Activated CD4-positive, alpha-beta T cell treated with anti-CD3 and anti-CD28 coated beads for 36 hours (primary cell): ENCODE data around the gene RNLS. TPM values are rescaled to one million over a fixed set of nuclear protein-coding genes. Genes with fewer than 3 reads are reported as not detected.

Source experiments
- ATAC-seq: fragments of 200-7000 bp; cut with Tn5 transposase; one replicate; pipeline ENCODE4 v1.10.0; 2021; ENCODE audit warnings: mild to moderate bottlenecking, moderate library complexity
- CTCF ChIA-PET: fragments of 350-600 bp; sonication (Branson Sonifier 250); formaldehyde crosslinking; loops from one replicate; lab custom pipeline; 2021; ENCODE audit warnings: antibody characterized with exemption; lab: Charles Lee
- POLR2A ChIA-PET: fragments of 350-600 bp; sonication (Branson Sonifier 250); formaldehyde crosslinking; loops from one replicate; lab custom pipeline; 2021; ENCODE audit warnings: antibody characterized with exemption, inconsistent platforms; lab: Charles Lee
- DNase-seq: peaks from one replicate; pipeline ENCODE4 v3.0.0-alpha.2; 2020
- H3K27ac Mint-ChIP-seq: one replicate; pipeline ENCODE4 v1.8.0; 2021; ENCODE audit warnings: mixed read lengths
- H3K27me3 Mint-ChIP-seq: one replicate; pipeline ENCODE4 v1.8.0; 2021; ENCODE audit warnings: mixed read lengths
- H3K36me3 Mint-ChIP-seq: one replicate; pipeline ENCODE4 v1.8.0; 2021; ENCODE audit warnings: low read depth, mixed read lengths
- H3K4me1 Mint-ChIP-seq: one replicate; pipeline ENCODE4 v1.8.0; 2021; ENCODE audit warnings: mixed read lengths
- H3K4me3 Mint-ChIP-seq: one replicate; pipeline ENCODE4 v1.8.0; 2021; ENCODE audit warnings: mild to moderate bottlenecking, moderate library complexity, mixed read lengths
- H3K9me3 Mint-ChIP-seq: one replicate; pipeline ENCODE4 v1.8.0; 2021; ENCODE audit warnings: low read depth, mixed read lengths
- intact Hi-C, 2 experiments: fragments of 100-400 bp; cut with DNase I in 1 of 2; cut with micrococcal nuclease in 1 of 2; formaldehyde crosslinking; loops; one replicate each; pipeline versions ENCODE4 v1.14.2 to v1.15.1; 2022 to 2024; cut with DNase I, micrococcal nuclease
- total RNA-seq, 2 experiments: library from RNA; stranded (reverse); gene quantifications; one replicate each; pipeline ENCODE4 v1.2.3, GENCODE V29; 2021

RNLS gene
- total RNA-seq, 2 experiments from 2014 or later = 4.3 to 4.4 TPM

GRCh38 chr10:88473989-88474883 lies 108.9 kb downstream of the RNLS start:
- no peak overlapping the region for H3K4me3 Mint-ChIP-seq
- no peaks in the 10 kb centered on the region for H3K36me3 Mint-ChIP-seq
- no peak overlapping the region for H3K27ac Mint-ChIP-seq
- ChIA-PET POLR2A (no interaction called here), CTCF (no interaction called here)
- H3K9me3 Mint-ChIP-seq = no peaks in the 10 kb centered on the region
- ATAC-seq (no peak), DNase-seq (no peak)
- H3K4me1 Mint-ChIP-seq = no peaks in the 10 kb centered on the region
- intact Hi-C loops = no loop called here
- H3K27me3 Mint-ChIP-seq = no peaks in the 10 kb centered on the region

GRCh38 chr10:88472540-88472939 lies 110.6 kb downstream of the RNLS start:
- Mint-ChIP-seq H3K27ac (no peak overlapping the region), H3K4me3 (no peak overlapping the region), H3K36me3 (no peaks in the 10 kb centered on the region), H3K27me3 (no peaks in the 10 kb centered on the region), H3K9me3 (no peaks in the 10 kb centered on the region), H3K4me1 (no peaks in the 10 kb centered on the region)
- intact Hi-C loops = no loop called here
- ATAC-seq (no peak), DNase-seq (no peak)
- CTCF ChIA-PET = no interaction called here
- POLR2A ChIA-PET = no interaction called here

GRCh38 chr10:88471899-88472298 lies 111.2 kb downstream of the RNLS start:
- H3K36me3 Mint-ChIP-seq = no peaks in the 10 kb centered on the region
- H3K9me3 Mint-ChIP-seq = no peaks in the 10 kb centered on the region
- H3K4me1 Mint-ChIP-seq = no peaks in the 10 kb centered on the region
- H3K27ac Mint-ChIP-seq = no peak overlapping the region
- POLR2A ChIA-PET = no interaction called here
- ATAC-seq (no peak), DNase-seq (no peak)
- no peaks in the 10 kb centered on the region for H3K27me3 Mint-ChIP-seq
- intact Hi-C loops = no loop called here
- H3K4me3 Mint-ChIP-seq = no peak overlapping the region
- CTCF ChIA-PET = interaction anchor here (0.6 kb wide), 1 partner anchor 100 kb away, joined by 3 read pairs; no protein-coding TSS in a partner anchor

GRCh38 chr10:88467835-88468485 lies 115.2 kb downstream of the RNLS start:
- no peak overlapping the region for H3K4me3 Mint-ChIP-seq
- CTCF ChIA-PET = no interaction called here
- intact Hi-C loops = no loop called here

GRCh38 chr10:88466786-88467185 lies 116.3 kb downstream of the RNLS start:
- POLR2A ChIA-PET = no interaction called here
- Mint-ChIP-seq H3K27ac (no peak overlapping the region), H3K4me1 (no peaks in the 10 kb centered on the region), H3K4me3 (no peak overlapping the region), H3K9me3 (no peaks in the 10 kb centered on the region), H3K27me3 (no peaks in the 10 kb centered on the region), H3K36me3 (no peaks in the 10 kb centered on the region)
- CTCF ChIA-PET = interaction anchor here (1.0 kb wide), 1 partner anchor 30 kb away, joined by 3 read pairs; no protein-coding TSS in a partner anchor
- no peak for ATAC-seq
- intact Hi-C loops = no loop called here
- no peak for DNase-seq

More at GRCh38 chr10:88467835-88468485, 115.2 kb downstream of the RNLS start:
- DNase-seq (no peak), ATAC-seq (no peak)
- no peaks in the 10 kb centered on the region for H3K27me3 Mint-ChIP-seq
- POLR2A ChIA-PET = no interaction called here
- H3K4me1 Mint-ChIP-seq = no peaks in the 10 kb centered on the region
- H3K9me3 Mint-ChIP-seq = no peaks in the 10 kb centered on the region
- H3K27ac Mint-ChIP-seq = no peak overlapping the region
- no peaks in the 10 kb centered on the region for H3K36me3 Mint-ChIP-seq

DNA sequence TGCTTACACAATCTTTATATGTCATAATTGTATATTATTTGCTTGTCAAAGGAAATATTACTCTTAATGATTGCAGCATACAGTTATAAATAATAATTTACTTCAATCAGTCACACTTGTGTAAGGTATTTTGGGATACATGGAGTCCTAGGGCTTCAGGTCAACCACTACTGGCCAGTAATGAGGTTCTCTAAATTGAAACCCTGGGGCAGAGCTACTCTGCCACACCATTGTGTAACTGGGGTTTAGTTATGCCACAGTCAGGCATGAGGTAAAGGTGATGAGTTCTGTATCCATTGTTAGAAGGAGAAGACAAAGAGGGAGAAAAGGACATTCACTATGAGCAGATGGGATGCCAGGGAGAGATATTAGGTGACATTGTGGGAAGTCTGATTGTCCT lies 117.4 kb downstream of the RNLS start:
- no peak for ATAC-seq

DNA sequence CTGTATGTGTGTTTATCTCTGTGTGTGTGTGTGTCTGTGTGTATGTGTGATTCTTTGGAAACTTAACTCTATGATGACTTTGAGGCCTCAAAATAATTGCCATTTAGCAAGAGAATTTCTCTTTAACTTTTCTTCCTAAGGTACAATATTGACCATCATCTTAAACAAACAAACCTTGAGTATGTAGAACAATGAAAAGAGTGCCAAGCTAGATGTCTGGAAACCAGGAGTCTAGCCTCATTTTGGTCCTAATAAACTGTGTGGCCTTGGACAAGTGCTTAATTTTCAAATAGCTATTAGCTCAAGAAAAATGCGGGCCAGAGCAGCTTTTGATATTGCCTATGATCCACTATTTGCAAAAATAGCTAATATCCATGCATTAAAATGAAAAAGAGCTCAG lies 119.3 kb downstream of the RNLS start:
- H3K27ac Mint-ChIP-seq = no peak overlapping the region
- H3K27me3 Mint-ChIP-seq = no peaks in the 10 kb centered on the region
- ChIA-PET POLR2A (no interaction called here), CTCF (no interaction called here)
- intact Hi-C loops = no loop called here
- no peak overlapping the region for H3K4me3 Mint-ChIP-seq
- no peaks in the 10 kb centered on the region for H3K36me3 Mint-ChIP-seq
- no peaks in the 10 kb centered on the region for H3K4me1 Mint-ChIP-seq
- no peaks in the 10 kb centered on the region for H3K9me3 Mint-ChIP-seq
- DNase-seq (no peak), ATAC-seq (no peak)

More for the DNA sequence above, 117.4 kb downstream of the RNLS start:
- CTCF ChIA-PET = no interaction called here
- Mint-ChIP-seq H3K27ac (no peak overlapping the region), H3K4me1 (no peaks in the 10 kb centered on the region), H3K36me3 (no peaks in the 10 kb centered on the region), H3K27me3 (no peaks in the 10 kb centered on the region), H3K9me3 (no peaks in the 10 kb centered on the region), H3K4me3 (no peak overlapping the region)
- no peak for DNase-seq
- POLR2A ChIA-PET = interaction anchor here (0.5 kb wide), 1 partner anchor 38 kb away, joined by 4 read pairs; no protein-coding TSS in a partner anchor
- intact Hi-C loops = no loop called here

- intact Hi-C loops = no loop called here
- Mint-ChIP-seq H3K36me3 (no peaks in the 10 kb centered on the region), H3K4me1 (no peaks in the 10 kb centered on the region), H3K9me3 (no peaks in the 10 kb centered on the region), H3K27me3 (no peaks in the 10 kb centered on the region), H3K27ac (no peak overlapping the region), H3K4me3 (no peak overlapping the region)
- ChIA-PET CTCF (no interaction called here), POLR2A (no interaction called here)
- ATAC-seq = no peak
- DNase-seq = no peak
Measured at GRCh38 chr10:88461426-88461825, 121.7 kb downstream of the RNLS start.

DNA sequence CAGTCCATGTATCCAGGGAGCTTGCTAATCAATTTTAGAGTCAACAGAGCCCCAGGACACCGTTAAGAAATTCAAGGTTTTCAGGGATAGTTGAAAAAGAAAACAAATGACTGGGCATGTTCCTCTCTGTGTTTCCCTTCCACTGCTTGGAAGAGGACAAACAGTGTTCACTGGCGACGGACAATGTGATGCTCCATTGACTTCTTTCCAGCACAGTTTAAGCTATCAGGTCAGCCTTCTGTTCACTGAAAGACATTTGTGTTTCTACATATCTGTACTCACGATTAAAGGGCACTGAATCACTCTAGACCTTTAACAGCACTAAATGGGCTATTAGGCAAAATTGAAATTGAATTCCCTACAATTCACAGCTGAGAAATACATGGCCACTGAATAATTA lies 123.6 kb downstream of the RNLS start:
- no peak overlapping the region for H3K4me3 Mint-ChIP-seq
- no peak for ATAC-seq
- ChIA-PET POLR2A (no interaction called here), CTCF (interaction anchor here (0.6 to 0.7 kb wide), 2 partner anchors 254 to 731 kb away, joined by 3 to 4 read pairs; no protein-coding TSS in a partner anchor)
- no peak for DNase-seq
- no peaks in the 10 kb centered on the region for H3K4me1 Mint-ChIP-seq
- H3K9me3 Mint-ChIP-seq = no peaks in the 10 kb centered on the region
- H3K36me3 Mint-ChIP-seq = no peaks in the 10 kb centered on the region
- H3K27ac Mint-ChIP-seq = no peak overlapping the region
- intact Hi-C loops = no loop called here
- H3K27me3 Mint-ChIP-seq = no peaks in the 10 kb centered on the region

- Mint-ChIP-seq H3K27ac (no peak overlapping the region), H3K4me3 (no peak overlapping the region), H3K36me3 (no peaks in the 10 kb centered on the region), H3K27me3 (no peaks in the 10 kb centered on the region), H3K4me1 (no peaks in the 10 kb centered on the region), H3K9me3 (no peaks in the 10 kb centered on the region)
- no peak for ATAC-seq
- ChIA-PET POLR2A (no interaction called here), CTCF (no interaction called here)
- DNase-seq = no peak
- intact Hi-C loops = no loop called here
Measured at GRCh38 chr10:88458209-88458608, 124.9 kb downstream of the RNLS start.

DNA sequence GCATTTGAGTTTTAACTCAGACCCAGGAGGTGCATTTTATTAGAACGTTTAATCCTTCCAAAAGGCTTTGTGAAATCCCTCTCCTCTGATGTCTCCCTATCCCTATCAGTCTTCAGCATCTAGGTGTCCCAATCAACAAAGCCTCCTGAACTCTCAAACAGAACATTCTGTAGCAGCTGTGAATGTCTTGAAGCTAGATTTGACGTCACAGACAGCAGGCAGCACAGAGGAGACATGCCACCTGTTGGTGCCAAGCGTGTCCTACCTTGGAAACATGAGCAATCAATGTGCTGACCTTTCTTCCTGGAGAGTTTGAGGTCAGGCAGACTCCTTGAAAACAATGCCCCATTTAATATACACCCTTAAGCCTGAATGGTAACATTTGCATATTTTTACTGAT lies 125.5 kb downstream of the RNLS start:
- H3K27ac Mint-ChIP-seq = no peak overlapping the region
- ATAC-seq (no peak), DNase-seq (no peak)
- H3K4me1 Mint-ChIP-seq = no peaks in the 10 kb centered on the region
- no peak overlapping the region for H3K4me3 Mint-ChIP-seq
- ChIA-PET POLR2A (no interaction called here), CTCF (no interaction called here)
- intact Hi-C loops = no loop called here
- H3K27me3 Mint-ChIP-seq = no peaks in the 10 kb centered on the region
- no peaks in the 10 kb centered on the region for H3K36me3 Mint-ChIP-seq
- H3K9me3 Mint-ChIP-seq = no peaks in the 10 kb centered on the region

GRCh38 chr10:88456730-88457129 lies 126.4 kb downstream of the RNLS start:
- ChIA-PET CTCF (no interaction called here), POLR2A (no interaction called here)
- Mint-ChIP-seq H3K27ac (no peak overlapping the region), H3K36me3 (no peaks in the 10 kb centered on the region), H3K4me1 (no peaks in the 10 kb centered on the region), H3K4me3 (no peak overlapping the region), H3K9me3 (no peaks in the 10 kb centered on the region), H3K27me3 (no peaks in the 10 kb centered on the region)
- intact Hi-C loops = no loop called here
- no peak for ATAC-seq
- no peak for DNase-seq
